SK-N-SH (cell line): ENCODE data around the gene SERPINA12.

Source experiments
- CHD2 ChIP-seq: fragments of 150-350 bp; IDR thresholded peaks from 2 replicates; pipeline ENCODE4 v1.6.1; 2018; ENCODE audit warnings: low read length; ENCODE audit not compliant: partially characterized antibody
- CTCF ChIP-seq: fragments of 200-600 bp; sonication (generic); IDR thresholded peaks from 2 replicates; pipeline ENCODE4 v1.6.1; 2017; ENCODE audit warnings: antibody characterized with exemption, mild to moderate bottlenecking, moderate library complexity
- EP300 ChIP-seq, 2 experiments: IDR thresholded peaks; 2 replicates each; pipeline versions ENCODE4 v1.4.0 to v1.6.1; 2012; ENCODE audit warnings: borderline replicate concordance in 1 of 2, low read depth in 1 of 2, low read length in 1 of 2
- EZH2phosphoT487 ChIP-seq: fragments of 200-600 bp; sonication (generic); IDR thresholded peaks from 2 replicates; pipeline ENCODE4 v1.6.1; 2017; ENCODE audit warnings: low read depth, mixed run types, mild to moderate bottlenecking, antibody characterized with exemption, moderate library complexity, borderline replicate concordance
- FOXM1 ChIP-seq: IDR thresholded peaks from 2 replicates; pipeline ENCODE4 v1.4.0; 2012; ENCODE audit warnings: low read depth, mild to moderate bottlenecking
- POLR2AphosphoS5 ChIP-seq: IDR thresholded peaks from 2 replicates; pipeline ENCODE4 v1.6.1; 2012; ENCODE audit warnings: low read depth, low read length
- USF2 ChIP-seq: fragments of 150-350 bp; IDR thresholded peaks from 2 replicates; pipeline ENCODE4 v1.6.1; 2017; ENCODE audit warnings: antibody characterized with exemption, low read length, low read depth, borderline replicate concordance

GRCh38 chr14:94484481-94484880 lies 24.8 kb downstream of the SERPINA12 start:
- TF ChIP-seq CHD2: no peak
- TF ChIP-seq EP300 (IDR thresholded peaks at IDR 0.05; ENCODE audit: borderline replicate concordance in 1 of 2, low read depth in 1 of 2, low read length in 1 of 2): no peak
- TF ChIP-seq CTCF: no peak
- no peak for TF ChIP-seq EZH2phosphoT487
- TF ChIP-seq FOXM1: no peak
- TF ChIP-seq POLR2AphosphoS5: no peak
- TF ChIP-seq USF2: no peak
